ENCODE results near the gene KMT2D. TPM values are rescaled to one million over a fixed set of nuclear protein-coding genes. Genes with fewer than 3 reads are reported as not detected.

Gene KMT2D
- polyA plus RNA-seq, 1 of the 3 experiments (the other 2 are of a cell fraction): 30.5 TPM

GRCh38 chr12:49018261-49019119 is 42.1 kb downstream of the KMT2D start, which contains the start of gene PRKAG1:
Gene PRKAG1, minus strand, starts transcription at chr12:49018776. Its CDS starts 36 bp downstream, at chr12:49018740.
- 2% methylated on average over 44 of the region's 59 CpGs for WGBS (ENCODE audit: low lambda C conversion rate)
- peak; percentile 98 for DNase-seq
- CTCF ChIA-PET: interaction anchor here (0.8 to 11.3 kb wide), 11 partner anchors 10 to 114 kb away, joined by 3 to 136 read pairs (median 5); partner anchors contain the start of genes DDN and WNT1
- TF ChIP-seq RFX5 (IDR thresholded peaks at IDR 0.05; ENCODE audit: low read length) (no peak), FOXJ3 (CRISPR knock-in tag; IDR thresholded peaks at IDR 0.05) (no peak), USF2 (IDR thresholded peaks at IDR 0.05; ENCODE audit: borderline replicate concordance, low read depth, low read length) (no peak), NFIC (IDR thresholded peaks at IDR 0.05; ENCODE audit: borderline replicate concordance) (no peak; the same call in 1 of the 2 replicates), CHD2 (IDR thresholded peaks at IDR 0.05; ENCODE audit: low read length, partially characterized antibody) (peak; percentile 83), MEF2A (IDR thresholded peaks at IDR 0.05; ENCODE audit: borderline replicate concordance, low read depth) (no peak; the same call in 1 of the 2 replicates), MAX (IDR thresholded peaks at IDR 0.05; ENCODE audit: low read depth) (peak; percentile 93), RAD21 (IDR thresholded peaks at IDR 0.05; ENCODE audit: low read length) (no peak), REST (IDR thresholded peaks at IDR 0.05; ENCODE audit: low read depth, low read length) (peak; percentile 64), MXI1 (IDR thresholded peaks at IDR 0.05; ENCODE audit: low read depth, low read length) (peak; percentile 70), TCF12 (IDR thresholded peaks at IDR 0.05) (peak; percentile 5; the same call in 1 of the 2 replicates), GATA2 (CRISPR knock-in tag; IDR thresholded peaks at IDR 0.05) (no peak), USF1 (IDR thresholded peaks at IDR 0.05; ENCODE audit: borderline replicate concordance, low read depth) (no peak; the same call in 1 of the 2 replicates), JUND (IDR thresholded peaks at IDR 0.05) (no peak; the same call in 1 of the 2 replicates), SIN3A (IDR thresholded peaks at IDR 0.05; ENCODE audit: borderline replicate concordance, low read depth, low read length) (peak; percentile 88), NRF1 (IDR thresholded peaks at IDR 0.05; ENCODE audit: low read depth, low read length) (no peak), YY1 (IDR thresholded peaks at IDR 0.05; ENCODE audit: low read depth) (peak; percentile 82; the same call in 1 of the 2 replicates), EP300 (IDR thresholded peaks at IDR 0.05; ENCODE audit: borderline replicate concordance in 1 of 2, low read depth in 1 of 2, low read length in 1 of 2) (peak in 1 of 2 experiments; percentile 19; a peak in 1 of 4 replicates), CTCF (IDR thresholded peaks at IDR 0.05) (peak; percentile 57), FOXM1 (IDR thresholded peaks at IDR 0.05; ENCODE audit: low read depth) (no peak), GABPA (IDR thresholded peaks at IDR 0.05; ENCODE audit: low read depth) (peak; percentile 95), SMC3 (IDR thresholded peaks at IDR 0.05; ENCODE audit: low read depth, low read length) (no peak), TEAD4 (IDR thresholded peaks at IDR 0.05; ENCODE audit: borderline replicate concordance, insufficient read depth) (no peak), TAF1 (IDR thresholded peaks at IDR 0.05; ENCODE audit: borderline replicate concordance, low read depth, low read length) (peak; percentile 97), POLR2AphosphoS5 (IDR thresholded peaks at IDR 0.05; ENCODE audit: low read depth, low read length) (peak; percentile 91)

More at GRCh38 chr12:49018261-49019119, 42.1 kb downstream of the KMT2D start, which contains the start of gene PRKAG1:
- Histone ChIP-seq H3K27me3 (ENCODE audit: insufficient read depth) (no peaks in the 10 kb centered on the region), H2AFZ (ENCODE audit: low read depth) (peak within 1 kb of the TSS; percentile 65), H3K79me2 (ENCODE audit: insufficient read depth) (peaks cover 39% of the 10 kb centered on the region), H4K20me1 (ENCODE audit: insufficient read depth) (no peaks in the 10 kb centered on the region; the same call in 1 of the 2 replicates), H3K9me3 (no peaks in the 10 kb centered on the region), H3K4me1 (ENCODE audit: control insufficient read depth in 1 of 2, insufficient read depth in 2 of 2, low read depth in 1 of 2, low read length in 1 of 2) (peaks cover 0 to 14% of the 10 kb centered on the region in 2 experiments; a peak in 2 of 4 replicates), H3K9me2 (no peaks in the 10 kb centered on the region), H3F3A (replicated peaks; ENCODE audit: insufficient read depth) (peaks cover 21% of the 10 kb centered on the region), H3K9ac (peak within 1 kb of the TSS; percentile 91), H3K4me3 (ENCODE audit: low read depth in 2 of 2, low read length in 1 of 2) (peak within 1 kb of the TSS; percentile 79 to 93), H3K27ac (ENCODE audit: low read depth in 2 of 2, low read length in 1 of 2) (peak within 1 kb of the TSS; percentile 90 to 98), H3K36me3 (replicated peaks in 1 of 2; ENCODE audit: control insufficient read depth in 1 of 2, insufficient read depth in 2 of 2, low read length in 1 of 2) (peaks cover 12 to 20% of the 10 kb centered on the region in 2 experiments), H3K4me2 (peak within 1 kb of the TSS; percentile 84)
- POLR2A ChIA-PET: interaction anchor here (0.7 to 1.6 kb wide), 7 partner anchors 12 to 61 kb away, joined by 3 to 5 read pairs (median 3); partner anchors contain the start of gene ARF3

All from SK-N-SH (cell line).